ENCODE results near the gene SASH3. TPM values are rescaled to one million over a fixed set of nuclear protein-coding genes. Genes with fewer than 3 reads are reported as not detected.
A peak's percentile ranks its signal among the peaks of the same experiment; 100 is the strongest.

SASH3 gene
- total RNA-seq, 1 donor from 2014 or later, result not detected

- DNase-seq, result peak; percentile 6
Observed at GRCh38 chrX:129785160-129785947, 5.6 kb downstream of the SASH3 start.

DNA sequence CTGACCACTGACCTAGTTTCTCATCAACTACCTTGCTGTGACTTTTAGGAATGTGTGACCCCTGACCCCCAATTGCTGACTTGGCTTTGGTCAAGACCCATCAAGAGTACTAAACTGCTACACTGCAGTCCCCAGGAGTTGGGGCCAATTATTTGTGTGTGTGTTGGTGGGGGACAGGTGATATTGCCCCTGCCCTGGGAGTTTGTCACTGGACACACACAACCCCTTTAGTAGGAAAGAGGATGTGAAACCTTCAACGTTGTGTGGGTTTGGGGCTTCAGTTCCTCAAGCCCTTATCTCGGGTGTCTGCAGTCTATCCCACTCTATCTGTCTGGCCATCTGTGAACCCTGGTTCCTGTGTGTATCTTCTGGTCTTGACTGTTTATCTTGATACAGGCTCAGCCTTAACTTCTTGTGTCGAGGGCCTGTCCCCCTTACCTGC is 6.5 kb downstream of the SASH3 start:
- DNase-seq, result no peak

DNA sequence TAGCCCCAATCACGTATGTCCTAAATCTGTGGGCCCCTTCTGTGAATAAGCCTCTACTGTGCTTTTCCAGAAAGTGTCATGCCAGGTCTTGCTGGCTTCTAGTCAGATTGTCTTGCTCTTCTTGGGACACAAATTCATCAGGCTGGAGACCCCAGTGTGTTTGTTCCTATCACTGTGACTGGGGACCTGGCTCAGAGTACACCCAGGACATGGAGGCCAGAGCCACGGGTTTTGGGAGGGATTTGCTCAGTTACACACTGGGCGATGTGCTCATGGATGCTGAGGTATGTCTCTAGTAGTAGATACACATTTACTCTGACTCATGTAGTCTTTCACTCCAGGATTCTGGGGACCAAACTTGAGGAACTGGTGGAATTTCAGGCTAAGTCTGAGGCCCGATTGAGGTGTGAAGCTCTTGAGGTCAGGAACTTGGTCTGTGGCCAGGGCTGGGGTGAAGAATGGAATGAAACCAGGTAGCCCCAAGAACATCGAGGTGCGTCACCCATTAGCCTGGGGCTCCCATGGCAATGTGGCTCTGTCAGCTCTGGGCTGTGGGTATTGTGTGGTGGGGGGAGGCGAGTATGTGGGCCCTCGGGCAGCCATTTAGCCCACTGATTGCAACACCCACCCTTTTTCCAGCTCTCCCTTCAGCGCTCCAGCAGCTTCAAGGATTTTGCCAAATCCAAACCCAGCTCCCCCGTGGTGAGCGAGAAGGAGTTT is 7.7 kb downstream of the SASH3 start:
- DNase-seq, result no peak

DNA sequence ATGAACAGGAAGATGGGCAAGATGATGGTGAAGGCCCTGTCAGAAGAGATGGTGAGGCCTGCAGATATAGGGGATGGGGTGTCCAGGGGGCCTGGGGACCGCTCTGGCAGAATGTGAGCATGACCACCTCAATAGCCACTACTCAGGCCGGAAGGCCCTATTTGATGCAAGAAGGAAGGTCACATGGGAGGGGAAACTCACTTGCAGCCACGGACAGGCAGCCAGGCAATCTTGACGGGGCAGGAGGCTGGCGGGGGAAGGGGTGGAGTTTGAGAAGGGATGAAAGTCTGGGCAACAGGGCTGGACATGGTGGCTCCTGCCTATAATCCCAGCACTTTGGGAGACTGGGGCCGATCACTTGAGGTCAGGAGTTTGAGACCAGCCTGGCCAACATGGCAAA is 8.8 kb downstream of the SASH3 start:
- no peak for DNase-seq

- DNase-seq, result no peak
Observed at GRCh38 chrX:129790146-129790545, 10.4 kb downstream of the SASH3 start.

- DNase-seq, result no peak
Observed at GRCh38 chrX:129790808-129791207, 11.1 kb downstream of the SASH3 start.

DNA sequence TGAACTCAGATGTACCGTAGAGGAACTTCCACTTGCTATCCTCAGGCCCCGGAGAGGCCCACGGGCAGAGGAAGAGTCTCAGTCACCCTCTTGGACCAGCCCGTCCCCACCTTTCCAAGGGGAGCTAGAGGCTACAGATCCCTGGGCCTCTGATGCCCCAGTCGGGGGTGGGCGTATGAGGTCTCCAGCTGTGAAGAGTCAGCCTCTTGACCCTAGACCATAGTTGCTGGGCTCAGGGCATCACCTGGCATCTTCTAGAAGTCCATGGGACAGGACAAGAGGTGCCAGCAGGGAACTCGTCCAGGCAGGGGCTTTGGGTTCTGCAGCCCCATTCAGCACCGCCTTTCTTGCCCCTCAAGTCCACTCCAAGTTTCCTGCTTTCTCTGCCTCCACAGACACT is 11.6 kb downstream of the SASH3 start:
- no peak for DNase-seq

DNA sequence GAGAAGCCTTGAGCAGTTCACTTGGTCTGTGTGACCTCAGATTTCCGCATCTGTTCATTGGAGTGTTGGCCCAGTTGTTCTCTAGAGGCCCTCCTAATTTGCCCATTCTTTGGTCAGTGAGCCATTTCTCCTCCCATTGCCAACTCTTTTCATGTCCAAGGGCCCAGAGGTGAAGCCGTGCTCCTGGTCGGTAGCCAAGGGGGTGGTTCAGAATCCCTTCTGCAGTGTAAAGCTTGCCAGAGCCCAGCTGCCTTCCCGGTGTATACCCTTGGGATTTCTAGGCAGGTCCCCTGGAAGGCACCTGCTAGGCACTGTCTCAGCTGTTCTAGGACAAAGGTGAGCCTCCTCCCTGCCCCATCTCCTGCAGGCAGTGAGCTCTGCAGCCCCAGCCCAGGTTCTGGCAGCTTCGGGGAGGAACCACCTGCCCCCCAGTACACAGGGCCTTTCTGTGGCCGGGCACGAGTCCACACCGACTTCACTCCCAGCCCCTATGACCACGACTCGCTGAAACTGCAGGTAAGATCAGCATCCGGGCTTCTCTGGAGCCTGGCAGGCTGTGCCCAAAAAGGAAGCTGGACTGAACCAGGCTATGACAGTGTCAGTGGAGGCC is 12.3 kb downstream of the SASH3 start:
- no peak for DNase-seq

DNA sequence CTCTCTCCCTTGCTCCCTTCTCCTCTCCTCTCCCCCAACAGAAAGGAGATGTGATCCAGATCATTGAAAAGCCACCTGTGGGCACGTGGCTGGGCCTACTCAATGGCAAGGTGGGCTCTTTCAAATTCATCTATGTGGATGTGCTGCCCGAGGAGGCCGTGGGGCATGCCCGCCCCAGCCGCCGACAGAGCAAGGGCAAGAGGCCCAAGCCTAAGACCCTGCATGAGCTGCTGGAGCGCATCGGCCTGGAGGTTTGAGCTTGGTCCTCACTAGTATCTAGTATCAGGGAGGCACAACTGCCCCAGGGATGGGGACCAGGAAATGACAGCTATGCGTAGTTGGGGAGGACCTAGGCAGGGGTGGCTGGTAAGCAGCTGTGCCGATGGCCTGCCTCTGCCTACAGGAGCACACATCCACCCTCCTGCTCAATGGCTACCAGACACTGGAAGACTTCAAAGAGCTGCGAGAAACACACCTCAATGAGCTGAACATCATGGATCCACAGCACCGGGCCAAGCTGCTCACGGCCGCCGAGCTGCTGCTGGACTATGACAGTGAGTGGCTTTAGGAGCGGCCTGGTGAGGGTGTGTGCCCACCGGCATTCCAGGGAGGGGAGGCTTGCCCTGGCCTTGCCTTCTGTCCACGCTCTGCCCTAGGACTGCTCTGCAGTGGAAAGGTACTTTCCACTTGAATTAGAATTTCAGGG is 13.0 kb downstream of the SASH3 start:
- no peak for DNase-seq

- DNase-seq, result no peak
Observed at GRCh38 chrX:129793604-129794191, 13.9 kb downstream of the SASH3 start.

DNA sequence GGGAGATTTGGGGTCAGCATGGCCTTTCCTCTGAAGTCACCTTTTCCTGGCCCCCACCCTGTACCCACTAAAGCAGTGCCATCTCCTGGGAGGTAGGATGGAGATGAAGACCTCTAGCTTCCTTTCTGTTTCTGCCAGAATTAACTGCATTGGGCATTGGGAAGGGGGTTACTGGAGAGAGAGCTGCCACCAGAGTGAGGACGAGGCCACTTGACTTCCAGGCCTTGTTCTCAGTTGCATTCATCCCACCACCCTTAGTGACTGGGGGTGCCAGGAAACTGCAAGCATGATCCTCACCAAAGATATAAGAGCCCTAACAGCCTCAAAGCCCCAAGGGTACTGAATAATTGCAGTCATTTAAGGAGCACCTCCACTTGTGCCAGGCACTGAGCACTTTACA is 15.8 kb downstream of the SASH3 start:
- no peak for DNase-seq

- DNase-seq, result no peak
Observed at GRCh38 chrX:129797251-129797906, 17.6 kb downstream of the SASH3 start.

- no peak for DNase-seq
Observed at GRCh38 chrX:129798456-129798855, 18.7 kb downstream of the SASH3 start.

DNA sequence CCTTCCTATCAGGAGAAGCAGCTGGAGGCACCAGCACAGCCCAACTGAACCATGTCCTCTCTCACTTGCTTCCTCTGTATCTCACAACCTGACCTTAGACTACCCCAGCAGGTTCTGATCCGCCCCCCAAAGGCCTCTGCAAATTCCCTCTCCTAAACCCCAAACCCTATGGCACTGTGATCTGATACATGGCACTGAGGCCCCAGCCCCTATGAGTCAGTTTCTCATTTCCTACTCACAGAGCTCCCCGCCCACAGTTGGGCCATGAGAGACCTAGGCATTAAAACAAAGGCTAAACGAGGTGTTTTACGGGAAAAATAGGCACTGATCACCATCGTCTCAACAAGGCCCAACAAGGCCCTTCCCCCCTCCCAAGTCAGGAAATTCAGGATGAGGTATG is 19.1 kb downstream of the SASH3 start:
- peak; percentile 36 for DNase-seq

DNA sequence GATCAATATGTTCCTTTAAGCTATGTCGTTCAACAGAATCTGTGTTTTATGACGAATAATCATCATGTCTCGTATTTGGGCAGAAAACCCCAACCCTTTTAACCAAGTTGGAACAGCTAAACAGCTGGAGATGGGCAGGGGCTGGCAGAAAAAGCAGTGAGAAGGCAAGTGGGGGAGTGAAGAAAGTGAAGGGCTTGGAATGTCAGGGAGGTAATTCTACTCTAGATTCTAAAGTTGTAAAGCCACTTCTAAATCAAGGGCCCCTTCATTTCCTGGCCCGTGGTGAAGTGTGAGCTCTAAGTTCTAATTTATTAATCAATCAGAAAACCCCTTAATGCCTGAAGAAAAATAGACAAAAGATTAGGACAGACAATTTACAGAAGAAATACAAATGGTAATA is 20.4 kb downstream of the SASH3 start:
- no peak for DNase-seq

DNA sequence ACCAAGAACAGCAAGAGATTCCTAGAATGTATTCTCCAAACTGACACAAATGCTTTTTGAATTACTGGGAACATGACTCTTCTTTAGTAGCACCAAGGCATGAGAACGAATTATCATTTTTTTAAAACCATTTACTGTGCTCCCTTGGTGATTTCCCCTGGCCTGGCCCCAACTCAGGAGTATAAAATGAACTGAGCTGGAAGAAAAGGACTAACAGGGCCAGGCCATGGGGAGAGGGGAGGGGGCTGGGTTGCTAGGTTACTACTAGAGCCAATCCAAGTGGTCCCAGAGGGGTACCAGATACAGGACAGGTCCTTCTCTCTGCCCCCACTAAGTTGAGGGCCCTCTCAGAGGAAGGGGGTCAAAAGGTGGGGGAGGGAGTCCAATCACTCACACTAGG is 23.1 kb downstream of the SASH3 start:
- DNase-seq, result no peak

GRCh38 chrX:129804806-129805205 is 25.1 kb downstream of the SASH3 start:
- DNase-seq, result no peak

- DNase-seq, result no peak
Observed at GRCh38 chrX:129808158-129808828, 28.5 kb downstream of the SASH3 start.

- DNase-seq, result no peak
Observed at GRCh38 chrX:129808829-129809796, 29.4 kb downstream of the SASH3 start.

GRCh38 chrX:129813662-129814368 is 34.1 kb downstream of the SASH3 start:
- no peak for DNase-seq
